HG02973 (cell line): ENCODE measurements around the gene ERC1.

ENCODE experiments used
- ATAC-seq: cut with Tn5 transposase; IDR thresholded peaks from one replicate; pipeline ENCODE4 v1.9.1; 2021; ENCODE audit warnings: moderate library complexity; ENCODE audit not compliant: unreplicated experiment

Gene ERC1

GRCh38 chr12:1377117-1377516 is 386.1 kb downstream of the ERC1 start:
- ATAC-seq = no peak

DNA sequence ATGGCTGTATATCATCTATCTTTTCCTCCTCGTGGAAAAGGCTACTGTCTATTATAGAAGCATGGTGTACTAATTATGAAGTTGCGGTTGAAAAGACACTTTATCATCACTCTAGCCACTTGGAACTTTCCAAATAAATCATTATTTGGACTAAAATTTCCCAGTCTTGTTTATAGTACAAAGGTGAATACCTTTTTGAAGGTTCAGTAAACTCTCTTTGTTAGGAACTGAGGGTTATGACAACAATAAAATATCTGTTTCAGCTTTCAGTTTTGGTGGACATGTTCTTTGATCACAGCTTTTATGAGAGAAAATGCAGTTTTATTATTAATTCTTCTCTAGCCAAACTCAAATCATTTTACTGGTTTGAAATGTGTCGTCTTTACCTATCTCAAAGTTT is 386.7 kb downstream of the ERC1 start:
- no peak for ATAC-seq

DNA sequence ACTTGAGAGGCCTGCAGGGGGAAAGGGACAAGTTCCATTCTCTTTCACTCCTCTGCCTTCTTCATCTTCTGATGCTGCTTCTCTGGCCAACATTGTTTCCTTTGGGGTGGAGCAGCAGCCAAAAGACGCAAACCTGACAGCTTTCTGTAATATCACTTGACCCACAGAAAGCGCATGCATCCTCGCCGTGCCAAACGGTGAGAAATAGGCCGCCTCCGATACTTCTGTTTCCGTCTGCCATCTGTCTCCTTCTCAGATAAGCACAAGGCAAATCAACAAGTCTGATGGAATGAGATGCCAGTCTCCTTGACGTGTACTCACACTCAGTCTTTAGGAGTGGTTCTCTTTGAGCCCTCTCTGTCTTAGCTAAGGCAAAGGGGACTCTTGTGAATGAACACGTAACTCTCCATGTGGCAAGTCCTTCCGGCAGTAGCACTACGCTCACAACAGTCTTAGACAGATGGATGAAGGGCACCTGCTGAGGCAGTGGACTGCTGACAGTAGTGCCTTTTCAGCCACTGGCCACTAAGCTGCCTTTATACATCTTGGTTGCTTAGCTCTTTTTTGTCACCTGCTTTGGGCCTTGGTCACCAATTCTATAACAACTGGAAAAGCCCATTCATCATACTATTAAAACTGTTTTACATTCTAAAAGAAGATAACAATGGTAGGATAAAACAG is 389.3 kb downstream of the ERC1 start:
- ATAC-seq = no peak

DNA sequence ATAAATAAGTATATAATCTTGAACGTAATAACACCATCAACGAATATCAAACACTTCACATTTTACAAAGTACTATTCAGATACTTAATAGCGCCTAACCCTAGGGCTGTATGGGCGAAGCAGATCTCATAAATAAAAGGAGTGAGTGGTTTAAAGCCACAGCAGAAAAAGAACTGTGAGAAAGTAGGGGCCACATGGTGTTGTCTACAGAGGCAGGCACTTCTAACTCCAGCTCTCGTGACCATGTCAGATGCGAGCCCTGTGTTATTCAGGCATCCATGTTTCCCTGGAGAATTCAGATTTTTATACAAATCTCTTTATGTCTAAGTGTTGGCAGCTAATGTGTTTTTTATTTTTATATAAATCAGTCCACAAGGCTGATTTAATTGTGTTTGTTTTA is 391.1 kb downstream of the ERC1 start:
- no peak for ATAC-seq

GRCh38 chr12:1382826-1383225 is 391.8 kb downstream of the ERC1 start:
- no peak for ATAC-seq

- ATAC-seq = no peak
Observed at GRCh38 chr12:1383758-1384157, 392.7 kb downstream of the ERC1 start.

GRCh38 chr12:1384910-1385309 is 393.9 kb downstream of the ERC1 start:
- no peak for ATAC-seq

- ATAC-seq = no peak
Observed at GRCh38 chr12:1391722-1392121, 400.7 kb downstream of the ERC1 start.

DNA sequence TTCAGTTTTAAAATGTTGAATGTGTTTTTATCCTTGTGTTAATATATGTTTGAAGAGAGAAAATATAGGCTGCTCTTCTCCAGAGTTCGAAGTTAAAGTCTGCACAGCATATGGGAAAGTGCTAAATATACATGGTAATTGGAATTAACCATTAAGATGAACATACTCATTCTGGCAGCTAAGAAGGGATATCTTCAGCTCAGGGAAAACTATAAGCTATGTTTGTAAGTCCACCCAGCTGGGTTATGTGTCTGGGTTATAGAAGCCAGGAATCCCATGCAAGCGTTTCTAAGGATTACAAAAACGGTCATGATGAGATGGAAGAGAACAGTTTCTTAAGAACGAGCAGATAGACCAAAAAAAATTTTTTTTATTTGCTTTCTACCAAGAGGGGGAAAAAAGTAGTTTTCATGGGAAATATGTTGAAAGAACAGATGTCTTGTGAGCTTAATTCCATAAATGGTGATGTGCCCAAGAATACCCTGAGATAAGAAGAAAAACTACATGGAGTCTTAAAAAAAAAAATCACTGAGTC is 404.5 kb downstream of the ERC1 start:
- ATAC-seq = no peak

DNA sequence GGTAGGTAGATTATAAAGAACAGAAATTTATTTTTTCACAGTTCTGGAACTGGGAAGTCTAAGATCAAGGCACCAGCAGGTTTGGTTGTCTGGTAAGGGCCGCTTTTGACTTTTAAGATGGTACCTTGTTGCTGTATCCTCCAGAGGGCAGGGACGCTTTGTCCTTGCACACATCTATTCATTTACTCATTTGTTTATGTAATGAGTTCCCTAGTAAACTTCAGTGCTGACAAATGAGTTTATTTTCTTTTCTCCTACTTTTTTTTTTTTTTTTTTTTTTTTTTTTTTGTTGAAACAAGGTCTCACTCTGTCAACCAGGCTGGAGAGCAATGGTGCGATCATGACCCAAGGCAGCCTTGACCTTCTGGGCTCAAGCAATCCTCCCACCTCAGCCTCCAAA is 407.6 kb downstream of the ERC1 start:
- ATAC-seq = no peak

DNA sequence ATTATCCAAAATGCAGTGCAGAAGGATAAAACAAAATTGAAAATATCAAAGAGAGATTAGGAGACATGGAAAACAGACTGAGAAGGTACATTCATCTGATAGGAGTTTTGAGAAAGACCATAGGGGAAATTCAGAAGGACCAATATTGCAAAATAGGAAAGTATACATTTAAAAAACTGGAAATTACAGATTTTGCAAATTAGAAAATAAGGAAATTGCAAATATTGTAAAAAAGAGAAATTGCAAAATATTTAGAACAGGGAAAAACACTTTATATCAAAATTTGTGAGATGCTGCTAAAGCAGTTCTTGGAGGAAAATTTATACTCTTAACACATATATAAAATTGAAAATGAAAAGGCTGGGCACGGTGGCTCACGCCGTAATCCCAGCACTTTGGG is 410.9 kb downstream of the ERC1 start:
- no peak for ATAC-seq

DNA sequence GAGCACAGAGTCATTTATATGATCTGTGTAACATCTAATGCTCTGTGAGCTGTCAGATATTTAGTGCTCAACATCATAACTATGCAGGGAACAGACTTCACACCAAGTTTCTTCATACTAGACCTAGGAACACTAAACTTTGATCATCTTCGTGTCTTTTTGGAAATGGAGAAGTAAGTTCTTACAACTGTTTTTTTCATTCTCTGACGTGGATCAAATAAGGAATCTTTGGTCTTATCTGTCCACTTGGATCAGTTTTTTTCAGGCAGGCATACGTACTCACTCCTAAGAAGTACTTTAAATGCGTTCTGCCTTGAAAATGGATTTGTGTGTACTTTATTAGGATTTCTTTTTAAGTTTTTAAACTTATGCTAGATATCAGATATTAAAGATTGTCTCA is 412.4 kb downstream of the ERC1 start:
- ATAC-seq = no peak

DNA sequence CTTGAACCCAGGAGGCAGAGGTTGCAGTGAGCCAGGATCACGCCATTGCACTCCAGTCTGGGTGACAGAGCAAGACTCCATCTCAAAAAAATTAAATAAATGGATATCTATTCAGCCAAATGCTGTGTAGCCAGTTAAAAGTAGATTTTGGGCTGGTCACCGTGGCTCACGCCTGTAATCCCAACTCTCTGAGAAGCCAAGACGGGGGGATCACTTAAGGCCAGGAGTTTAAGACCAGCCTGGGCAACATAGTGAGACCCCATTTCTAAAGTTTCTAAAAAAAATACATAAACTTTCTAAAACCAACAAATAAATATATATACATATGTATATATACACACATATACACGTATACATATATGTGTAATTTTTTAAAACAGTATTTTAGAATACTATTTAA is 414.6 kb downstream of the ERC1 start:
- ATAC-seq = no peak

GRCh38 chr12:1410794-1411193 is 419.8 kb downstream of the ERC1 start:
- ATAC-seq = no peak

GRCh38 chr12:1413930-1414329 is 422.9 kb downstream of the ERC1 start:
- no peak for ATAC-seq

GRCh38 chr12:1418144-1418543 is 427.1 kb downstream of the ERC1 start:
- ATAC-seq = no peak

DNA sequence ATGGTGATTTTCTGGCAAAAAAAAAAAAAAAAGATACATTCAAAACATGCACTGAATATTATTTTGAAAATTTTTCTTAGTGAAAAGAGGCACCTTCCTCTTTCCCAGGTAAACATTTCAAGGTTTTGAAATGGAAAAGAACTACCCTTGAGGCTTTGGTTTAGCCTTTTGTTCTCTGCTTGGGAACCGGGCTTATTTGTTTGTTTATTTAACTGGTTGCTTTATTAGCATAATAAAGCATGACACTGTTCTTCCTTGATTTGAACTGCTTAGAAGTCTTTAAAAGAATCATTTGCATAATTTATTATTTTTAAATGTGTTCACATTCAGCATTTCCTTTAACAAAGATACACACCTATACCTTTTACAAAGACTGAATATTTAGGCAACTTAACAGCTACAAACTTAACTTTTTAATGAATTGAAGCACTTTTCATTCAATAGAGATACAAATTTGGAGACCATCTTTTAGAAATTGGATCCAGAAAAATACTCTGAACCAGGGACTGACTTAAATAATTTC is 428.9 kb downstream of the ERC1 start:
- no peak for ATAC-seq

- no peak for ATAC-seq
Observed at GRCh38 chr12:1421091-1421846, 430.2 kb downstream of the ERC1 start.

GRCh38 chr12:1422604-1423315 is 431.7 kb downstream of the ERC1 start:
- no peak for ATAC-seq

DNA sequence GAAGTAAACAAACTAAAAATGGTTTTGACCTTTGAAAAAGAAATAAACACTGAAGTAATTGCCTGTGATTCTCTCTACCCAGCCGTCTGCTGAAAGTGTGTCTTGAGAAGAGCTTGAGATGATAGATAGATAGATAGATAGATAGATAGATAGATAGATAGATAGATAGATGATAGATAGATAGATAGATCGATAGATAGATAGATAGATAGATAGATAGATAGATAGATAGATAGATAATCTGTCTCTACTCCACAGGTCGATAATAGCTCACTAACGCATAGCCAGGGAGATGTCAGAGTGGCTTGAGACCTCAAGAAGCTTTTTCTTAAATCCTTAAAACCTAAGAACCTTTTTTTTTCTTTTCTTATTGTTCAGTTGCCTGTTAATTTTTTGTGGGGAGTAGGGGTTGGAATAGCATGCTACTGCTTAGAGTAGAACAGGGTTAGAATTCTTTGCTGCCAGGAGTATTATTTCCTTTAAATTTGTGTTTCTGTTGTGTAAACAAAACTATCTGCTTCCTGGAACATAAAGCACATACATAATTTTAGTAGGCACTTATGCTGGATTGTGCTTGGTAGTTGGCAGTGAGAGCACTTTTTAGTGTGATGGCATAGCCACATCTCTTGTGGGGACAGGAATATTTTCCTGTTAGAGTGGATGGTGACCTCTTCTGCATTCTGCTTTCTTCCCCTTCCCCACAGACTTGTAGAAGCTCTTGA is 433.8 kb downstream of the ERC1 start:
- no peak for ATAC-seq

DNA sequence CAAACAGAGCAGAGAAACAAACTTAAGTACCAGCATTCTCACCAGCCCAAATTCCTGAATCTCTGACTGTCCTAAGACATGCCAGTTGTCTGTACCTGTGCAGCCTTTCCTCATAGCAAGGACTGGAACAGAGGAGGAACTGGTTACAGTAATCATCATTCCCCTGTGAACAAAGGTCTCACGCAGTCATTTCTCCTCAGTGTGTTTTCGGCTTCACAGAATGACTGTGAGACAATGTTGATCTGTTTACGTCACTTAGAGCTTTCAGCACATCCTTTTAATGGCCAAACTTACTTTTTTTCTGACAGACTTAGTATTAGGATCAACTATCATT is 434.3 kb downstream of the ERC1 start:
- ATAC-seq = no peak
